Measurements from ENCODE around the gene TMOD4. TPM values are rescaled to one million over a fixed set of nuclear protein-coding genes. Genes with fewer than 3 reads are reported as not detected.
"Not testable (repeated sequence)": the region's sequence is repeated elsewhere in the genome, so short reads cannot be mapped to it uniquely, and the experiment has no call there.

Gene TMOD4
- total RNA-seq, 1 donor from 2014 or later = 2.7 TPM

GRCh38 chr1:151210830-151211229, 35.0 kb upstream of the TMOD4 start:
- no peak for DNase-seq (ENCODE audit: low read depth, low spot score)
- peaks cover 5% of the 10 kb centered on the region for H3K4me1 Mint-ChIP-seq
- H3K36me3 Mint-ChIP-seq (ENCODE audit: low read depth) = peaks cover 4% of the 10 kb centered on the region
- no peak overlapping the region for H3K4me3 Mint-ChIP-seq
- H3K9me3 Mint-ChIP-seq = no peaks in the 10 kb centered on the region
- H3K27ac Mint-ChIP-seq (ENCODE audit: unreplicated experiment) = no peak overlapping the region
- TF ChIP-seq, protein P1, sequence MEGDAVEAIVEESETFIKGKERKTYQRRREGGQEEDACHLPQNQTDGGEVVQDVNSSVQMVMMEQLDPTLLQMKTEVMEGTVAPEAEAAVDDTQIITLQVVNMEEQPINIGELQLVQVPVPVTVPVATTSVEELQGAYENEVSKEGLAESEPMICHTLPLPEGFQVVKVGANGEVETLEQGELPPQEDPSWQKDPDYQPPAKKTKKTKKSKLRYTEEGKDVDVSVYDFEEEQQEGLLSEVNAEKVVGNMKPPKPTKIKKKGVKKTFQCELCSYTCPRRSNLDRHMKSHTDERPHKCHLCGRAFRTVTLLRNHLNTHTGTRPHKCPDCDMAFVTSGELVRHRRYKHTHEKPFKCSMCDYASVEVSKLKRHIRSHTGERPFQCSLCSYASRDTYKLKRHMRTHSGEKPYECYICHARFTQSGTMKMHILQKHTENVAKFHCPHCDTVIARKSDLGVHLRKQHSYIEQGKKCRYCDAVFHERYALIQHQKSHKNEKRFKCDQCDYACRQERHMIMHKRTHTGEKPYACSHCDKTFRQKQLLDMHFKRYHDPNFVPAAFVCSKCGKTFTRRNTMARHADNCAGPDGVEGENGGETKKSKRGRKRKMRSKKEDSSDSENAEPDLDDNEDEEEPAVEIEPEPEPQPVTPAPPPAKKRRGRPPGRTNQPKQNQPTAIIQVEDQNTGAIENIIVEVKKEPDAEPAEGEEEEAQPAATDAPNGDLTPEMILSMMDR (conservative IDR thresholded peaks at IDR 0.05) = no peak
- H3K27me3 Mint-ChIP-seq (ENCODE audit: low read depth) = no peaks in the 10 kb centered on the region

DNA sequence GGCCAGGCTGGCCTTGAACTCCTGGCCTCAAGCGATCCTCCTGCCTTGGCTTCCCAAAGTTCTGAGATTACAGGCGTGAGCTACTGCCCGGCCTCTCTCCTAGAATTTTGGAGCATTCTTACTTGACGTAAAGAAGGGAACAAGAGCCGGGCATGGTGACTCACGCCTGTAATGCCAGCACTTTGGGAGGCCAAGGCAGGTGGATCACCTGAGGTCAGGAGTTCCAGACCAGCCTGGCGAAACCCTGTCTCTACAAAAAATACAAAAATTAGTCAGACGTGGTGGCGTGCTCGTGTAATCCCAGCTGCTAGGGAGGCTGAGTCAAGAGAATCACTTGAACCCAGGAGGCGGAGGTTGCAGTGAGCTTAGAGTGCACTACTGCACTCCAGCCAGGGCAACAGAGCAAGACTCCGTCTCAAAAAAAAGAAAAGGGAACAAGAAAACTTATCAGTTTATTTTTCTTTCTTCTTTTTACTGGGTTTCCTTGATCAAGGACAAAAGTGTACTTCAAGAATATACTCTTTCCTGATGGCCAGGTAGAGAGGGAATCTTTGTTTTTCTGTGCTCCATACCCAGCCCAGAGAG, 29.7 kb upstream of the TMOD4 start:
- not testable (repeated sequence) for H3K36me3 Mint-ChIP-seq (ENCODE audit: low read depth)

DNA sequence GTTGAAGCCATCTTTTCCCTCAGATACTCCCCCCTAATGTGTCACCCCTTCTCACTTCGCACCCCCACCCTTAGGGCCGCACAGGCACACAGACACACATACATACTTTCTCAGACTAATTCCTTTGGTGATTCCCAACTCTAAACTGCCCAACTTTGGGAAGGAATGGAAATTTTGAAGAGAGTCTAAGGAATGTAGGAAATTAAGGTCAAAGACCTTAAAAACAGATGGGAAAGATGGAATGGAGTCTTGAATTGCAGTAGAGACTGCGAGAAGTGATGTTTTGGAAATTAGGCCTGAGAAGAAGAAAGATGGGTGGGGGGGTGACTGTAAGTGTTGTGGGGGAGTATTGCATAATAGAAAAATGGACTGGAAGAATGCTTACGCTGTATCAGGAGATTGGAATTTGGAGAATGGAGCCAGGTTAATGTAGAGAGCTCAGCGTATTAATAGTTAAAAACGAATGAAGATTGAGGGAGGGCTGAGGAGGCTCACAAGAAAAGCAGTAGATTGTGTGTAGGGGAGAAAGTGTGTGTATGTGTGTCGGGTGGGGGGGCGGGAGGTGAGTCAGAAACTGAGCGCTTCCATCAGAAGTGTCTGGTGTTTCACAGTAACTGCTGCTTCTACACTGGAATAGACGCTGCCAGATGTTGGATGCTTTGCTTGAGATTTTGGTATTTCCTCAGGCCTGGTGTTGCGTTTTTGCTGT, 24.2 kb upstream of the TMOD4 start:
- Mint-ChIP-seq H3K27ac (ENCODE audit: unreplicated experiment) (peak overlapping the region; percentile 98), H3K36me3 (ENCODE audit: low read depth) (no peaks in the 10 kb centered on the region), H3K9me3 (no peaks in the 10 kb centered on the region), H3K4me3 (peak overlapping the region; percentile 100), H3K4me1 (peaks cover 34% of the 10 kb centered on the region), H3K27me3 (ENCODE audit: low read depth) (peaks cover 2% of the 10 kb centered on the region)
- DNase-seq (ENCODE audit: low read depth, low spot score) = no peak
- TF ChIP-seq, protein P1 (conservative IDR thresholded peaks at IDR 0.05) = no peak

More for the DNA sequence above, 29.7 kb upstream of the TMOD4 start:
- not testable (repeated sequence) for H3K27ac Mint-ChIP-seq (ENCODE audit: unreplicated experiment); H3K9me3 Mint-ChIP-seq; H3K4me1 Mint-ChIP-seq; H3K4me3 Mint-ChIP-seq; DNase-seq (ENCODE audit: low read depth, low spot score); H3K27me3 Mint-ChIP-seq (ENCODE audit: low read depth)

- H3K4me1 Mint-ChIP-seq = peaks cover 34% of the 10 kb centered on the region
- H3K4me3 Mint-ChIP-seq = peak within 1 kb of the TSS; percentile 100
- H3K9me3 Mint-ChIP-seq = no peaks in the 10 kb centered on the region
- TF ChIP-seq, protein P1 (conservative IDR thresholded peaks at IDR 0.05) = no peak
- H3K27ac Mint-ChIP-seq (ENCODE audit: unreplicated experiment) = peak within 1 kb of the TSS; percentile 98
- H3K36me3 Mint-ChIP-seq (ENCODE audit: low read depth) = no peaks in the 10 kb centered on the region
- peaks cover 9% of the 10 kb centered on the region for H3K27me3 Mint-ChIP-seq (ENCODE audit: low read depth)
- peak; percentile 100 for DNase-seq (ENCODE audit: low read depth, low spot score)
Observed at GRCh38 chr1:151198254-151199127, 22.7 kb upstream of the TMOD4 start, which contains the start of gene PIP5K1A. PIP5K1A (plus strand) TSS chr1:151198552; CDS start chr1:151198997, 445 bp downstream.

- Mint-ChIP-seq H3K27ac (ENCODE audit: unreplicated experiment) (peak overlapping the region; percentile 98), H3K9me3 (no peaks in the 10 kb centered on the region), H3K27me3 (ENCODE audit: low read depth) (peaks cover 13% of the 10 kb centered on the region), H3K4me3 (peak overlapping the region; percentile 100), H3K4me1 (peaks cover 34% of the 10 kb centered on the region), H3K36me3 (ENCODE audit: low read depth) (no peaks in the 10 kb centered on the region)
- no peak for DNase-seq (ENCODE audit: low read depth, low spot score)
- TF ChIP-seq, protein P1 (conservative IDR thresholded peaks at IDR 0.05) = no peak
Observed at GRCh38 chr1:151197863-151198253, 22.1 kb upstream of the TMOD4 start.

All from neural crest cell (in vitro differentiated cells).